HG03095 (cell line): ENCODE data around the gene HLA-E.

Source experiments
- ATAC-seq: cut with Tn5 transposase; IDR thresholded peaks from one replicate; pipeline ENCODE4 v1.9.1; 2021; ENCODE audit warnings: moderate library complexity; ENCODE audit not compliant: unreplicated experiment

Gene HLA-E

DNA sequence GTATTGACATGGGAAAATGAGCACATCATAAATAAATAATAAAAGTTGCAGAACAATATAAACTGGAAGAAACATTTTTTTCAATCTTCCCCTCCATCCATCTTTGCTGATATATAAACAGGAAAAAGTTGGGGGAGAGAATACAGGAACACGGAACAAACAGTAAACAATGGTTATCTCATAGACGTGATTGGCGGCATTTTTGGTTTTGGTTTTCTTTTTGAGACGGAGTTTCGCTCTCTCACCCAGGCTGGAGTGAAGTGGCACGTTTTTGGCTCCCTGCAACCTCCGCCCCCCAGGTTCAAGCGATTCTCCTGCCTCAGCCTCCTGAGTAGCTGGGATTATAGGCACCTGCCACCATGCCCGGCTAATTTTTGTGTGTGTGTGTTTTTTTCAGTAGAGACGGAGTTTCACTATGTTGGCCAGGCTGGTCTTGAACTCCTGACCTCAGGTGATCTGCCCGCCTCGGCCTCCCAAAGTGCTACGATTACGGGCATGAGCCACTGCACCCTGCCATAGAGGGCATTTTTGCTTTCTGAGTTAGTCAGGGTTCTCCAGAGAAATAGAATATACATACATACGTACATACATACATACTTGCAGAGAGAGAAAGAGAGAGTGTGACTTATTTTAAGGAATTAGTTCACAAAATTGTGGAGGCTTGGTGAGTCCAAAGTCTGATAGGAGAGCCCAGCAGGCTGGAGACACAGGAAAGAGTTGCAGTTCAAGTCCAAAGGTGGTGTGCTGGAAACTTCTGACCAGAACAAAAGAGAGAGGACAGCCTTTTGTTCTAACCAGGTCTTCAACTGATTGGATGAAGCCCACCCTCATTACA lies 44.4 kb downstream of the HLA-E start:
- ATAC-seq = no peak

DNA sequence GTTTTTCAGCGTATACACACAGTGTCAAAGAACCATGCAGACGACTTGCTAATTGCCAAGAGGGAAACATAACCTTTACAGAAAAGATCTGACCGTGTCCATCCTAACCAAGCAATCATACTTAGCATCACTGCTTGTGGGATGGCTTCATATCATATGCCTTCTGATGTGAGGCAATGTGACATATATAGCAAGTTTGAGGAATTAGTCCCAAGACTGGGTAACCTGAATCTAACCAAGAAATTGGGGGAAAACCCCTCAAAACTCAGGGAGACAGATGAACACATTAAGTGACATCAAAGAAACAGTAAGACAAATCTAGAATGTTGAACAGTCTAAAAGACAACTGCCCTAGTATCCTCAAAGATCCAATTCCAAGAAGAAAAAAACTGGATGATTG lies 48.6 kb downstream of the HLA-E start:
- no peak for ATAC-seq

DNA sequence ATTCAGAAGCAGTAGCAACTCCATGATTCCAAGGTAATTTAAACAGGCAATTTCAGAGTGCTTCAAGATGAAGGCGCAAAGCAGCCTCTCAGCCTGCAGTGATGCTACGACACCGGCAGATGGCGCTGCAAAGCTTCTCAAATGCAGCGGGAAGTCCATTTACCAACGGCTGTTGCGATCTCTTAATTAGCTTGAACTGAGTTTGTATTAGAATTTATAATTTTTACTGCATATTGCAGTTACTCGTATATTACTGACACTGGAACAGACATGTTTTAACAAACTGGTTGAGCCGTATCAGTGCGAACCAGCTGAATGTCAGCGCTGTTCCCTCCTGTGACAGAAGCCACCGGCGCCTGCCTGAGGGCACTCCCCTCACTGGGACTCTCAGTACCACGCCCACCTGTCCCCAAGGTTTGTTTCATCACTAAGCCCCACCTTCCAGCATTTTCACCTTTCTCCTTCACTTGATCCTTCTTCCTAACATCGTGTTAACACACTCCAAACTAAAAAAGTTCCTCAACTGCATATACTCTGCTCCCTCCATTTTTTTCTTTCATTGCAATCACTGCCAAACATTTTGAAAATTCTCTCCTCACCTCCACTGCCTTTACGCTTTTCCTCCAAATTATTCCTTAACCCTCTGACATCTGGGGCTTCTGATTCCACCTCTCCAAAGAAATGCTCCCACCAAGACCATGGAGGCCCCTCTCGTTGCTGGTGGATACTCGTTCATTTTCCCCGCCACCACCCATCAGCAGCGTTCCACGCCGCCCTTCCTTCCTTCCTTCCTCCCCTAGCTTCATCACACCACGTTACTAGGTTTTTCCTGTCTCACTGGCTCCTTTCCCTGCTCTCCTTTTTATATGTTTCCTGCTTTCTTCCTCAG lies 52.5 kb downstream of the HLA-E start:
- no peak for ATAC-seq

DNA sequence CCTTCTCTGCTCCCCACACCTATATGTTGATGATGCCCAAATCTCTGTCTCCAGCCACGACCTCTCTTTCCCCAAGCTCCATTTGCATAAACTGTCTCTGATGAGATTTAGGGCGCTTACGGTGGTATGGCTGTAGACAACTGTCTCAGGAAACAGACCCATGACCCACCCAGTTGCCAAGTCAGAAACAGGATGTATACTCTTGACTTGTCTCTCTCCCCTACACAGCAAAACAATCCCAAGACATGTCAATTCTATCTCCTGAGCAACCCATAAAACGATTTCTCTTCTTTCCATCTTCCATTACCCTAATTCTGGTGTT lies 53.1 kb downstream of the HLA-E start:
- no peak for ATAC-seq

DNA sequence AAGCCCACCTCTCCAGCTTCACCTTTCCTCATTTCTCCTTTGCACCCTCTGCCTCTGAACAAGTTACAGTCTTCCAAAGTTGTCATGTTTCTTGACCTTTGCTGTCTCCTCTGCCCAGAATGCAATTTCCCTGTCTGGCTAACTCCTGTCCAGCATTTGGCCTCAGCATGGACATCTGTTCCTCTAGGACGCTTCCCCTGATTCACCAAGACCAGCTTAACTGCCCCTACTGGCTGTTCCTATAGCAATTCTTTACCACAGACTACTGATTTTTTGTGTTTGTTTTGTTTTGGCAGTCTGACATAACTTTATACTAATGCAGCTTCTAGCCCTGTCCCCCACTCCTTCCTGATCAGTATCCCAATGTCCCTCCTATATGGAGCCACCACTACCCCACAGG lies 53.6 kb downstream of the HLA-E start:
- no peak for ATAC-seq
